CD4-positive, alpha-beta T cell treated with Interleukin-10 for 1 hour (primary cell): ENCODE data around the gene LEMD2.
A peak's percentile ranks its signal among the peaks of the same experiment; 100 is the strongest.

Experiments
- DNase-seq: peaks from one replicate; pipeline ENCODE4 v3.0.0-alpha.2; 2020

LEMD2 gene

DNA sequence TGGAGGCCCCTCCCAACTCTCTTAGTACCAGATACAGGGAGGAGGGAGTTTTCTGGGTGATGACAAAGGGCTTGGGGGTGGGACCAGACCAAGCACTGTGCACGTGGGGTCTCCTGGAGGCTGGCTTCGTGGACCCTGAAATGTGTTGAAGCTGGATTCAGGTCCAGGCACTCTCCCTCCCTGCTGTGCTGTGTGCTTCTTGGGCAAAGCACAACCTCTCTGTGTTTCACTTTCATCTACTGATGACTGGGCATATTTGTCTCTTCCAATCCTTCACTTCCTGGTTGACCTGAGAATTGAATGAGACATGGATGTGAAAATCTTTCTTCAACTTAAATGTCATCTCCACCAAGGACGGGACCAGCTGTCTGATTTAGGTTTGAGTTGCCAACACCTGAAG is 29.4 kb upstream of the LEMD2 start:
- no peak for DNase-seq

DNA sequence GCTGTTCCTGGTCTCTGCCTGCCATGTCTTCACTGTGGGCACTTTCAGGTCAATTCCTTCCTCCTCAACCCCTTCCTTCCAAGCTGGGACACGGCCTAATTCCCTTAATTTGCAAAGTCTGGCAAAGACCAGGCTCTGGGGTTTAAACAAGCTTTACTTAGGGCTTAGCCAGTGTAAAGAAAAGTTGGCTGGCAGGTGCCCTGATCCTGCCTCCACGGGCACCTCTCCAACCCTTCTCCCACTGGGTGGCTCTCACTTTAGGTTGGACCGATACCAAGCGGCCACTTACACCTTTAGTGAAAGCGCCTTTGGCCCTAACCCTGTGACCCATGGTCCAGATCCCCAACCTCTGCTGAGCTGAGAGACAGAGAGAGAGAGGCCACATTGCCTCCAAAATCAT is 28.6 kb upstream of the LEMD2 start:
- DNase-seq = no peak

- no peak for DNase-seq
Measured at GRCh38 chr6:33816911-33817310, 28.0 kb upstream of the LEMD2 start.

DNA sequence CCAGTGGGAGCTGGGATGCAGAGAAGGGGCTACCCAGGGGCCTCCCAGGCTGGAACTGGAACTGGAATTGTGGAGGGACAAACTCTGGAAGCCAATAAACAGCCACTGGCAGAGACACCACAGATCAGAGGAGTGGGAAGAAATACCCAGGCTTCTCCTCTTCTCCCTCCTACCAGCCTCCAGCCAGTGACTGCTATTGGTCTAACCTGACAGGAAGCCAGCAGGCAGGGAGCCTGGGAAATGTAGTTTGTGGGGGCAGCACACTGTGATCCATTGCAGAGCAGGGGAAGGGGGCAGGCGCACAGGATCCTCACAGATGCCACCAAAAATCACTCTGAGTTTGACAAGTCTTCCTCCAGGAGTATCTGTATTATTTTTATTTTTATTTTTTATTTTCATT is 26.9 kb upstream of the LEMD2 start:
- DNase-seq = peak; percentile 24

DNA sequence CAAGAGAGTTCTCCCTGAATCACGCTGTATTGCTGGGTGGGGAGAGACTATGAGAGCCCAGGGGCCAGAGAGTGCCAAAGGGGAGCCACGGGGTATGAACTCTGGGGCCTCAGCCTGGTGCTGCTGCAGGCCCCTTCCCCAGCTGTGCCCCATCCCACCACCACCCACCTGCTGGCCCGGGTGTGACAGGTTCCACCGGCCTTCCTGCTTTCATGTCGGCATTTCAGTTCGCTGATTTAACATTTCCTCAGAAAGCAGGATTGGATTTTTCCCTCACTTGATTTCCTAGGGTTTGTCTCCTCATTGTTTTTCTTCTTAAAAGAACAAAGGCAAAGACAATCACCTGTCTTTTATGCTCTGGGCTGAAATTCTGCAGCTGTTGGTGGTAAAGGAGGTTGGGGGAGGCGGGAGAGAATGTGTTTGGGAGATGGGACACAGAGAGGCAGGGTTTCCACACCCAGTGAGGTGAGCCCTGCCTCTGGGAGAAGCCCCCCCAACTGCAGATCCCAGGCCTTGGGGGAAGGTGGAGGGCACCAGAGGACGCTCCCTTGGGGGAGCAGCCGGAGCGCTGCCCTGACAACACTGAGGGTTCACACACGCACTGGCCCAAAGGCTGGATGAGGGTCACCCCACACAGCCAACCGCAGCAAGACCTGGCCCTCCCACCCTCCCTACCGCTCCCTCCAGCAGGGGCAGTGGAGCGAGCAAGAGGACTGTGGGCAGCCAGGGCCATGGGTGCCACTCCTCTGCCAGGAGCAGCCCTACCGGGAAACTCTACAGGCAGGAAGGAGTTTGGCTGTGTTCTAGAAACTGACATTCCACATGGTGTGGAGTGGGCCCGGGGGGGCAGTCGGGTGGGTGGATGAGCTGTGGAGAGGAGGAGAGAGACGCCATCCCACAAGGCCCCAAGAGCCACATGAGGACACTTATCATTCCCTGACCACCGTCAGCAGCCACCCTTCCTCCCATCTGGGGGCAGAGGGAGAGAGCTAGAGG is 25.4 kb upstream of the LEMD2 start:
- DNase-seq = no peak

- DNase-seq = no peak
Measured at GRCh38 chr6:33813246-33813904, 24.4 kb upstream of the LEMD2 start.

GRCh38 chr6:33812669-33813068 is 23.7 kb upstream of the LEMD2 start:
- DNase-seq = peak; percentile 7

DNA sequence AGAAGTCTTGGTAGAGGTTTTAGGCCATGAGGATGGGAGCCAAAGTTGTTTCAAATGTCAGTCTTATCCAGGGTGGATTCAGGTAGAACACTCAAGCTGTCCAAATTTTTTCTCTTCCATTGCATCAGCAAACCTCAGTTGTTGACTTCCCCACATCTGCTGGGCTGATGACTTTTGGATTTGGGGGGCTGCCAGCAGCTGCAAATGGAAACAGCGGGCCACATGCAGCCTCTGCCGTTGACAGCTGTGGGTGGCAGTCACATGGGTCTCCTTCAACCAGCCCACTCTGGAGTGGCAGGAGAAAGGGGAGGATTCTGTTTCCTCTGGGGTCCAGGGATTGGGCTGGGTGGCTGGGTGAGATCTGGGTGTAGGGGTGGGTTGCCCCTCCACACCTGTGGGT is 20.7 kb upstream of the LEMD2 start:
- DNase-seq = no peak

DNA sequence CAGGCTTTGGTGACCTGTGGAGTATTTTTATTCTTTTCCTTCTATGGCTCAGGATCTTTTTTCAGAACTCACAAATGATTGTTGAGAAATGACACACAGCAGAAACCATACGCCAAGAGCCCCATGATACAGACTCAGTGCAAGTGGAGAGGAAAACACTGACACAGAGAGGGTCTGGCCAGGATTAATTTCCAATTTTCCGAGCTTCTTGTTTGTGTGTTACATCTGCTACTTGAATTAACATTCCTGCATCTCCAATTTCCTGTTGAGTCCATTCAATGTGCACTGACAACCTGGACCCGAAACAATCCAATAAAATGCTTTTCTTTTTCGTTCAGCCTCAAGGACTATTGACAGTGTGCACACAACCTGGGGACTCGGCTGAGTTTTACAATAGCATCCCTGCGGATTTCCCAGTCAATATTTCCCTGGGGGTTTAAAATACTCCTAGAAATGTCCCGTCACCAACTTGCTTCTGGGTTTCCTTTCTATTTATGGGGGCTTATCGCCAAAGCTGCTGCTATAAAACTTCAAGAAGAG is 19.8 kb upstream of the LEMD2 start:
- DNase-seq = no peak

DNA sequence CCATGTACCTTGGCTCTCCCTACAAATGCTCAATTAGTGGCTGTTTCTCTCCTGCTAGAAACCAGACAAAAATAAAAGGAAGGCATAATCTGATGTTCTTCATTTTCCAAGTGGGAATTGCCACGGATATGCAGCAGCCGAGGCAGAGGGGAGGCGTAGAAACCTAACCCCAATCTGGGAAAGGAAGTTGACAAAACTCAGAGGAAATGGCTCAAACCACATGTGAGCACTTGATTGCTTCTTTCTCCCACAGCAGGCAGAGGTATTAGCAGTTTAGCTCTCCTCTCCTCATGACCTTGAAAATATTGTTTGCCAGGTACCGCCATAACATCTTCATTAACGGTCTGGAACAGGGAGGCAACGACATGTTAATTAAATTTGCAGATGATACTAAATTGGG is 18.7 kb upstream of the LEMD2 start:
- DNase-seq = no peak

- DNase-seq = no peak
Measured at GRCh38 chr6:33806841-33807240, 17.9 kb upstream of the LEMD2 start.

GRCh38 chr6:33803571-33804053 is 14.7 kb upstream of the LEMD2 start, which contains the start of gene MLN:
Gene MLN, minus strand, starts transcription at chr6:33804003. Its CDS starts 2,840 bp downstream, at chr6:33801163.
- DNase-seq = no peak

DNA sequence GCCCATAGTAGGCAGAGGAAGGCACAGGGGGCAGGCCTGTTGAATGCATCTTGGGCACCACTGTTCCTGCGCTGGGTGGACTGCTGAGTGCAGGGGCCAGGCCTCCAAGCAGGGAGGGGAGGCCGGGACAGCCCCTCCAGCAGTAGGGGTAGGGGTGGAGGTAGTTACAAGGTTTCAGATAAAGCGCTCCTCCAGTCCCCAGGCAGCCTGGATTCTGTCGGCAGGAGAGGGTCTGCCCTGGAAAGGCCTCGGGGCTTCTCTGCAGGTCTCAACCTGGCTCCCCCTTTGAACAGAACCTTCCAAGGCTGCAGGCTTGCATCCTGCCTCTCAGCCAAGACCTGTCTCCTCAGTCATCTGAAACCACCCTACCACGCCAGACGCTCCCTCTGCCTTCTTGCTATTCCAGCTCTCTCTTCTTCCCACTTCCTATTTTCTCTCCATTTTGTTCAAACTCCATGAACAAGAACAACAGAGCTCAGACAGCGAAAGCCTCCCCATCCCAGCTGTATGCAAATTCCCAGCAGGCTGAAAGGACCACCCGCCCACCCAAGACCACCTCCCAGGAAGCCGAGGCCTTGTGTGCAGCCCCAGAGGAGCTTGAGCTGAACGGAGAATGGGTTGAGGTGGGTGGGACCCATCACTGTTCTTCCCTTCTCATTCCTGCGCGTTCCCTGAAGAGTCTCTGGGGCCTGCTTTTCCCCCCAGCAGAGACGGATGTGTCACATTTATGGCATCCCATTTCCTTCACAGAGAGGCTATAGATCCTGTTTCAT is 13.4 kb upstream of the LEMD2 start:
- no peak for DNase-seq

- no peak for DNase-seq
Measured at GRCh38 chr6:33801611-33802010, 12.7 kb upstream of the LEMD2 start.

- DNase-seq = no peak
Measured at GRCh38 chr6:33800248-33800969, 11.5 kb upstream of the LEMD2 start.

DNA sequence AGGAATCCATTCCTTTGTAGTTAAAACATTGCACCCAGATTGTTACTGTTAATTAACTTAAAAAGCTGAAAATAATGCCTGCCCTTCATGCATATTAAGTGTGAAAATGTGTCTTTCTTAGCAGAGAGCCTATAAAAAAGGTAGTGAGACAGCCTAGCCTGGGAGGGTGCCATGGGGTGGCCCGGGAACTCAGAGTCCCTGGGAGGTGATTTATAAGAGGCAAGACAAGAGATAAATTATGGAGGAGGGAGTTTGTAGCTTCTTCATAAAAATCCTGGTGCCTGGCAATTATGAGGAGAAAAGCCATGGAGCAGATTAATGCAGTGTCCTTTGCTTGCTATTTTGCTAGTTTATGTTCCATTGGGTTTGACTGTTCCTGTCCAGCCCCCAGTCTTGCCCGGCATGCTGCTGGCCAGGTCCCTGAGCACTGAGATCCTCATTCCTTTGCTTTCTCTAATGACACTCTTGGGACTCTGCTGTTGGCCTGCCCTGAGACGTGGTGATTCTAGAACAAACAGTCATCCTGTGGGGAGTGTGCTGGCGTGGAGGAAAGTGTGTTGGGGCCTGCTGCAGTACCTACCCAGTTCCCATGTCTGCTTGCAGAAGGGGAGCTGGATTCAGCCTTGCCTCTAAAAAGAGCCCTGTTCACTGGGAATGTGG is 10.7 kb upstream of the LEMD2 start:
- no peak for DNase-seq

DNA sequence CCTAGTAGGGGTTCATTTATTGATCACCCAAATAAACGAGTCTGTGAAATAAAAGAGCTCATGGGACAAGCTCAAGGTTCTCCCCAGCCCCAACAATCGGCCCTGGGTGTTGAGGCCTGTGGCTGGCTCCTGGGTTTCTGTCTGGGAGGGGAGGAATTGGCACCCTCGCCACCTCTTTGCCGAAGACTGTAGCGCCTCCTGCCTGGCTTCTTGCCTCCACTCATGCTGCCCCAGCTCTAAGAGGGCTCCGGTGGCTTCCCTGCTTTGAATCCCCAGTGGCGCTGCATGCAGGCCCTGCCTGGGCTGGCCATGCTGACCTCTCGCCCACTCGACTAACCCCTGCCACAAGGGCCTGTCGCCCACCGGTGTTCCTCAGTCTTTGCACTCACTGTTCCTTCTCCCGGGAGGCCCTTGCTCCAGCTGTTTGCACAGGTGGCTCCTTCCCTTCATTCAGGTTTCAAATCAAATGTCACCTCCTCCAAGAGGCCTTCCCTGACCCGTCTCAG is 9.5 kb upstream of the LEMD2 start:
- DNase-seq = no peak

GRCh38 chr6:33797626-33798342 is 8.9 kb upstream of the LEMD2 start:
- DNase-seq = no peak

DNA sequence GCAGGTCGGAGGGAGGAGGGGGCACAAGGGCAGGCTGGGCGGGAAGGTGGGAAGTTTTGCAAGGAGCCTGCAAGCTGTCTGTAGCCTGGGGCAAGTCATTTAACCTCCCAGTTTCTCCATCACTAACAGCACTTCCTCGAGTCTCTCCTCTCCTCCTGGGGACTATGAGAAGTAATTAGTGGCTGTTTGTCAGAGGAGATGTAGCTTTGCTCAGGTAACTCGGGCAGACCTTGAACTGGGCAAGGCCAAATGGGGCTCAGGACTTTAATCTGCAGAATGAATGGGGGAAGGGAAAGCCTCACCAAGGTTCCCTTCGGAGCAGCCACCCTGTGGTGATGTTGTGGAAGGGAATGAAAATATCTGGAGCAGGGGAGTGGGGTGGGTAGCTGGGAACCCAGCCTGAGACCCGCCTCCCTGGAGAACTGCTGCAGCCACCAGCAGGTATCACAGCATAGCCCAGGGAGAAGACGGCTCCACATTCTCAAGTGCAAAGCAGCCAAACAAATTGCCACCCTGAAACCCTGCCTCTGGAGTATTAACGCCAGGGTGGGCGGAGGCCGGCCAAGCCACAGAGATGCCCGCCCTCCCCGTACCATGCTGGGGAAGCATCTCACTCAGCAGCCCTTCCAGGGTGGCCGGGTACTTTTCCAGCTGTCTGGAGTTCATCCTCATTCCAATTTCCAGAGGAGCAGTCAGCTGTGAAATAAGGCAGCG is 6.1 kb upstream of the LEMD2 start:
- DNase-seq = no peak

DNA sequence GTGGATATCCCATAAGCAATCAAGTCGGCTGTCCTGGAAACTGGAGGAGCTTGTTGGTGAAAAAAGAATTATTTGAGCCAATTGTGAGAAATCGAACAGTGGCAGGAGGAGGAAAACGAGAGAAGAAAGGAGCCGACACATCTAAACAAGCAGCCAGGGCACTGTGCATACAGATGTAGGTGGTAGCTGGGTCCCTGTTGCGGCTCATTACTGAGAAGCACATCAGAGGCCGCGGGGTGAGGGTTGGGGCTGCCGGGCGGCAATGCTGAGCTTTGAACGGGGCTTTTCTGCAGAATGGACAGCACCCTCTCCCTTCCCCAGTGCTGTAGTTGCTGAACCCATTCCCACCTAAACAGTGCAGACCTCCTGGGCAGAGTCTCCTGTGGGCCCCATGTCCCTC is 4.1 kb upstream of the LEMD2 start:
- no peak for DNase-seq
